HG02588 (cell line): ENCODE data around the gene ACVR1C.
A peak's percentile ranks its signal among the peaks of the same experiment; 100 is the strongest.

Source experiments
- ATAC-seq: cut with Tn5 transposase; IDR thresholded peaks from one replicate; pipeline ENCODE4 v1.9.1; 2021; ENCODE audit warnings: mild to moderate bottlenecking, moderate library complexity; ENCODE audit not compliant: unreplicated experiment

The ACVR1C gene

GRCh38 chr2:157628477-157629415 is at the start of gene ACVR1C:
Gene ACVR1C, minus strand, starts transcription at chr2:157628864. Its CDS starts 220 bp downstream, at chr2:157628644.
- peak; percentile 90 for ATAC-seq

GRCh38 chr2:157677941-157678340 is 49.3 kb upstream of the ACVR1C start:
- ATAC-seq: no peak

- ATAC-seq: no peak
These were observed 43.5 kb upstream of the ACVR1C start for GRCh38 chr2:157672129-157672528.

- ATAC-seq: no peak
These were observed 33.7 kb upstream of the ACVR1C start for GRCh38 chr2:157662401-157662800.

- no peak for ATAC-seq
These were observed 33.1 kb upstream of the ACVR1C start for GRCh38 chr2:157661776-157662175.

- ATAC-seq: no peak
These were observed 29.2 kb upstream of the ACVR1C start for GRCh38 chr2:157657858-157658257.

GRCh38 chr2:157657101-157657500 is 28.4 kb upstream of the ACVR1C start:
- no peak for ATAC-seq

- no peak for ATAC-seq
These were observed 16.1 kb upstream of the ACVR1C start for GRCh38 chr2:157644776-157645175.

GRCh38 chr2:157631861-157632260 is 3.2 kb upstream of the ACVR1C start:
- ATAC-seq: no peak

- no peak for ATAC-seq
These were observed 829 bp downstream of the ACVR1C start for GRCh38 chr2:157627594-157628476.

- ATAC-seq: no peak
These were observed 3.4 kb downstream of the ACVR1C start for GRCh38 chr2:157625296-157625695.

GRCh38 chr2:157620956-157621355 is 7.7 kb downstream of the ACVR1C start:
- no peak for ATAC-seq

GRCh38 chr2:157611726-157612125 is 16.9 kb downstream of the ACVR1C start:
- no peak for ATAC-seq

- no peak for ATAC-seq
These were observed 17.6 kb downstream of the ACVR1C start for GRCh38 chr2:157611110-157611509.

- ATAC-seq: no peak
These were observed 22.1 kb downstream of the ACVR1C start for GRCh38 chr2:157606534-157606933.

GRCh38 chr2:157603198-157603597 is 25.5 kb downstream of the ACVR1C start:
- no peak for ATAC-seq

- no peak for ATAC-seq
These were observed 26.9 kb downstream of the ACVR1C start for GRCh38 chr2:157601807-157602206.

GRCh38 chr2:157596992-157597681 is 31.5 kb downstream of the ACVR1C start:
- ATAC-seq: no peak

- no peak for ATAC-seq
These were observed 35.3 kb downstream of the ACVR1C start for GRCh38 chr2:157593411-157593810.

- ATAC-seq: no peak
These were observed 35.7 kb downstream of the ACVR1C start for GRCh38 chr2:157592948-157593347.

- ATAC-seq: no peak
These were observed 36.3 kb downstream of the ACVR1C start for GRCh38 chr2:157592374-157592773.
